ENCODE data around the gene PM20D2.

- TF ChIP-seq CTCF (IDR thresholded peaks at IDR 0.05): no peak
- TF ChIP-seq ZFX (IDR thresholded peaks at IDR 0.05; ENCODE audit: borderline replicate concordance): no peak
Measured at GRCh38 chr6:89118931-89119330, 26.9 kb upstream of the PM20D2 start.
